Effector CD8-positive, alpha-beta T cell (primary cell): ENCODE data around the gene KRT7.
"Not testable (repeated sequence)": the region's sequence is repeated elsewhere in the genome, so short reads cannot be mapped to it uniquely, and the experiment has no call there.

Experiments used
- DNase-seq: peaks from one replicate; lab custom pipeline; 2025; lab: John Stamatoyannopoulos, UW

Gene KRT7

GRCh38 chr12:52243856-52244614 is 11.0 kb downstream of the KRT7 start:
- DNase-seq: no peak

DNA sequence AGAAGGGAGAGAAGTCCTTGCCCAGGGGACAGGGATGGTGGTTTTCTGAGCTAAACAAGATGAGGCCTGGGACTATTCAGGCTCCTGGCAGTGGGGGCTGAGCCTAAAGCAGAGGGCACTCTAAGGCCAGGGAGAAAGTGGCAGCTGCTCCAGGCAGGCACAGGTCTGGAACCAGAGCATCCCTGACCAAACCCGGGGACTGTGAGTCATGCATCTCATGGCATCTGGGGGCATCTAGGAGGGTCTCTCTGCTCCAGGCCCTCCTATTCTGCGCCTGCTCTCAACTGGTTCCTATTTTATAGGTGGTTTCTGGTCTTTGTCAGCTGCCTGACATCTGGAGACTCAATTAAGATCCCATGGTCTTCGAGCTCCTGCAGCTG is 11.6 kb downstream of the KRT7 start:
- DNase-seq: no peak

DNA sequence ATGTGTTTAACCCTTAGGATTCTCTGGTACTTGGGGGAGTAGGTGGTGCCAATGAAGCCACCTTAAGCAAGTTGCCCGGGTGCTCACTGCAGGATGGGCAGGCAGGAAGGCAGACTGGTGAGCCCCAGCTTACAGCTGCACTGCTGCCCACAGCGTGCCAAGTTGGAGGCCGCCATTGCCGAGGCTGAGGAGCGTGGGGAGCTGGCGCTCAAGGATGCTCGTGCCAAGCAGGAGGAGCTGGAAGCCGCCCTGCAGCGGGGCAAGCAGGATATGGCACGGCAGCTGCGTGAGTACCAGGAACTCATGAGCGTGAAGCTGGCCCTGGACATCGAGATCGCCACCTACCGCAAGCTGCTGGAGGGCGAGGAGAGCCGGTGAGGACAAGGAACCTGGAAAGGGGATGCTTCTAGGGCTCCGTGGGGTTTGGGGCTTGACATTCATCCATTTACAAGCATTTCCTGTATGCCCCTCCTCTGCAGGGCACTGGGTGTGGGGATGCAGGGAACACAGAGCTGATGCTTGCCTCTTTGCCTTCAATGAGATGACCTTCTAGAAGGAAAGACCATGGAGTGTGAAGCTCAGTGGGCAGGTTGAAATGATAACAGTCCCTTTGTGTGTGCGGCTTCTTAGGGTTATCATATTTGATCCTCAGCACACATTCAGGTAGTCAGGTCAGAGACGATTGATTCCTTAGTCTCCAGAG is 12.4 kb downstream of the KRT7 start:
- no peak for DNase-seq

DNA sequence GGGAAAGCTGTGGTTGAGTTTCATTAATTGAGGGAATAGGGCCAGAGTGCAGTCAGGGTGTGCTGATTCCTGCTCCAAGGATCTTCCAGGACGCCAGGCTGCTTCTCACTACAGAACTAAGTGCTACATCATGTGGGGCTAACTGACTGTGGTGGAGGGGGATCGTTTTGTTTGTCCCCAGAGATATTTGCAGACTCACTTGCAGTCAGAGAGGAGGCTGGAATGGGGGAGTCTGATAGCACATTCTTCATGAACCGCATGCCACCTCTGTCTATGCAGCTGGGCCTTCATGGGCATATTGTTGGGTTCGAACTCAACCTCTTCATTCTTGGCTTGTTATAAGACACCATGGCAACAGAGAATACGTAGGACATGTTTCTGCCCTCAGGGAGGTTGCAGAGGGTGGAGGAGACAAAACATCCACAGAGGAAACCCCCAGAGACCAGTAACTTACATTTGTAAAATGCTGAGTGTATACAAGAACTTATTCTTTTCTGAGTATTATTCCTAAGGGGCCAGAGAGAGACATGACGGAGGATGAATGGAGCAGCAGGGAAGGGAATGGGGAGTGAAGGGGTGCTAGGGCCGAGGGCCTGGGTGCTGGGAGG is 13.0 kb downstream of the KRT7 start:
- no peak for DNase-seq

GRCh38 chr12:52246720-52247621 is 13.9 kb downstream of the KRT7 start:
- DNase-seq: no peak

DNA sequence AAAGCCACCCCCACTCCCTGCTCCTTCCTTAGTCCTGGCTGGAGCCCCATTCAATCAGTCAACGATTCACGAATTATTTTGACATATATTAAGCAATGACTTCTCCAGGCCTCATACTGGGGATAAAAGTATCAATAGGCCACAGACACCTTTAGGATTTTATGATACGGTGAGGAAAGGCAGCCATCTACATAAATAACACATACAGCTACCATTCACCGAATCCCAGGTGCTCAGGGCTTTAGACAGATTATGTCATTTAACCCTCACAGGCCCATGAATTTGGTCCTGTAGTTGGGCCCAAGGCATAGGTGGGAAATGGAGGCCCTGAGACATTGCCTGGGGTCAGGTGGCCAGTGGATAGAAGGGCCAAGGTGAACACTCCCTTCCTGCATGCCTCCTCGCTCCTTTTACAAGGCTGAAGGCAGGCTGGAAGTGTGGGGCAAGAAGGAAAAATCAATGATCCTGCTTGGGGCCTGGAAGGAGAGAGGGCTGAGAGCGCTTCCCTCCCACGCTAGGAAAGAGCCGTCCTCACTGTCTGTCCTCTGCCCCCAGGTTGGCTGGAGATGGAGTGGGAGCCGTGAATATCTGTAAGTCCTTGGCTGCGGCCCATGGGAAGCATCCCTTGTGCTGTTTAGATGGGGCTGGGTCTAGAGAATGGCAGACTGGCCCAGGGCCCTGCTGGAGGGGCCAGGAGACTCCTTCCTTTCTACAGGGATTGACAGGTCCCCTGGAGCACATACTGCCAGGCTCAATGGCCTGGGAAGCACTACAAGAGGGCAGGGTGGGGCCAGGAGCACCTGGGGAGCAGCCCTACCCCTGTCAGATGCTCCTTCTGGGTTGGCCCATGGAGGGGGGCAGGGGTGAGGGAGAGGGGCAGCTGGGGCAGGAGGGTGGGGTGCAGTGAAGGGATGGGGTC is 14.8 kb downstream of the KRT7 start:
- DNase-seq: no peak

DNA sequence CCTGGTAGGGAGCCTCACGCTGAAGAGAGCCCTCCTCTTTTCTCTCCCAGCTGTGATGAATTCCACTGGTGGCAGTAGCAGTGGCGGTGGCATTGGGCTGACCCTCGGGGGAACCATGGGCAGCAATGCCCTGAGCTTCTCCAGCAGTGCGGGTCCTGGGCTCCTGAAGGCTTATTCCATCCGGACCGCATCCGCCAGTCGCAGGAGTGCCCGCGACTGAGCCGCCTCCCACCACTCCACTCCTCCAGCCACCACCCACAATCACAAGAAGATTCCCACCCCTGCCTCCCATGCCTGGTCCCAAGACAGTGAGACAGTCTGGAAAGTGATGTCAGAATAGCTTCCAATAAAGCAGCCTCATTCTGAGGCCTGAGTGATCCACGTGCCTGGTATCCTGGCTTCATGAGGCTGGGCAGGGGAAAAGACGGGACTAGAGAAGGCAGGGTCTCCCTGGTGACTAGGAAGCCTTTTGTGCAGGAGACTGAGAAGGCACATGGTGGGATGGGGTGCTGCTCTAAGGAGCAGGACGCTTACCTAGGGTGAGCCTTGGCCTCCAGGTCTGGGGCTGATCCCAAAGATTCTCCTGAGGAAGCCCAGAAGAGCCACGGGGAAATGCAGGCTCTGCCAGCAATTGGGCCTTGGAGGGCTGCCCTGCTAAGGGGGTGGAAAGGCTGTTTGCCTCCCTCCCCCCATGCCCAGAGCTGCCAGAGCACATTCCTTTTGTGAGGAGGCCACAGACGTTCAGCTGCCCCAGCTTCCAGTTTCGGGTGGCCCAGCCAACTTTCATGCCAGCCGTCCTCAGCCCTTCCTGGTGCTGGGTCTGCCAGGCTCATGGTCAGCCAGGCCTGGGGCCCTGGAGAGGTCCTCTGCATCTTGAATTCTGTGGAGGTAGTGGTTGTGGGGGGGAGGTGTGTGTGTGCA is 15.8 kb downstream of the KRT7 start:
- no peak for DNase-seq

- DNase-seq: no peak
These were observed 16.5 kb downstream of the KRT7 start for GRCh38 chr12:52249511-52250047.

- DNase-seq: no peak
These were observed 17.3 kb downstream of the KRT7 start for GRCh38 chr12:52250048-52250990.

- no peak for DNase-seq
These were observed 18.5 kb downstream of the KRT7 start for GRCh38 chr12:52251367-52252051.

GRCh38 chr12:52252175-52252615 is 19.2 kb downstream of the KRT7 start:
- not testable (repeated sequence) for DNase-seq

- no peak for DNase-seq
These were observed 19.8 kb downstream of the KRT7 start for GRCh38 chr12:52252728-52253343.

DNA sequence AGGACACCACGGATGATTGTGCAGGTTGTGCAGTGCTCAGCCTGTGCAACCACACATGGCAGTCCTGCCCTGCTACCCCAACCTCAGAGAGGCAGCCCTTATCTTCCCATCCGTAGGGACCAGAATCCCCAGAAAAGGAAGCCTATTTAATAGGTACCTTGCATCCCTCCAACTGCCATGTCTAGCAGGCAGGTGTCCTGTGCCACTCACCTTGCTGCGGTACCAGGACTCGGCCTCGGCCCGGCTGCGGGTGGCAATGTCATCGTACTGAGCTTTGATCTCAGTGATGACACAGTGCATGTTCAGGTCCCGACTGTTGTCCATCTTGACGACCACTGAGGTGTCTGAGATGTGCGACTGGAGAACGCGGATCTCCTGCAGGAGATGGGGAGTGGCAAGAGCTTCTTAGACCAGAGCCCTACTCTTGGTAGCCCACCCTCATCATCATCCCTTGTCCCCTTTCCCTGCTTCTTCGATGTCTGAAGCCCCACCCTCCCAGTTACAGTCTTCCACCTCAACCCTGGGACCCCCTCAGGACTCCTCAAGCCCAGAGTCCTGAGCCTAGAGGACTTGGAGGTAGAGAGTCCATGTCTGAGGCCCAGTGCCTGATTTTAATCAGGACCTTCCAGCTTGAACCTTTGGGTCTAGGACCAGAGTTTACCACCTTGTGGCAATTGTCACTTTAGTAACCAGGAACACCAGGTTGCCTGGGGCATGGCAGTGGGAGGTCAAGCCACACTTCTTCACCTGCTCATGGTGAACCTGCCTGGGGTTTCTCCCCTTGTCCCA is 20.5 kb downstream of the KRT7 start:
- DNase-seq: no peak

- DNase-seq: no peak
These were observed 21.3 kb downstream of the KRT7 start for GRCh38 chr12:52254180-52254964.

- DNase-seq: no peak
These were observed 22.1 kb downstream of the KRT7 start for GRCh38 chr12:52254965-52255751.
